HFFc6 (cell line): ENCODE data around the gene CEP41. TPM values are rescaled to one million over a fixed set of nuclear protein-coding genes. Genes with fewer than 3 reads are reported as not detected.

ENCODE experiments used
- DNase-seq: peaks from one replicate; pipeline ENCODE4 v3.0.0-alpha.2; 2018
- H3K27ac Mint-ChIP-seq: 2 replicates; pipeline ENCODE4 v1.8.0; 2020; ENCODE audit warnings: mild to moderate bottlenecking, mixed read lengths
- H3K27me3 Mint-ChIP-seq: 2 replicates; pipeline ENCODE4 v1.8.0; 2021; ENCODE audit warnings: mild to moderate bottlenecking, moderate library complexity, mixed read lengths; ENCODE audit not compliant: insufficient read depth
- H3K36me3 Mint-ChIP-seq: 2 replicates; pipeline ENCODE4 v1.8.0; 2021; ENCODE audit warnings: low read depth, mixed read lengths
- H3K4me1 Mint-ChIP-seq: 2 replicates; pipeline ENCODE4 v1.8.0; 2020; ENCODE audit warnings: low read depth, mixed read lengths
- H3K4me3 Mint-ChIP-seq: 2 replicates; pipeline ENCODE4 v1.8.0; 2020; ENCODE audit warnings: mild to moderate bottlenecking, moderate library complexity, mixed read lengths
- H3K9me3 Mint-ChIP-seq: 2 replicates; pipeline ENCODE4 v1.8.0; 2020; ENCODE audit warnings: mild to moderate bottlenecking, mixed read lengths
- total RNA-seq, 6 experiments: library from RNA; stranded (reverse); fragmentation: NEBNext Ultra II Directional; extraction: Animal tissue kit (Norgen Biotek cat#: 25700); gene quantifications; 2 replicates in 1 of 6; 3 replicates in 5 of 6; pipeline ENCODE4 v1.2.3, GENCODE V29; 2021
- TF ChIP-seq, protein P1 (sequence below): fragments of 200-600 bp; sonication (generic); IDR thresholded peaks from 2 replicates; pipeline ENCODE4 v1.5.0; 2021; ENCODE audit warnings: antibody characterized with exemption, mild to moderate bottlenecking

Gene CEP41
- total RNA-seq, 6 experiments from 2014 or later, result 14.5 to 20.9 (median 17.8) TPM

DNA sequence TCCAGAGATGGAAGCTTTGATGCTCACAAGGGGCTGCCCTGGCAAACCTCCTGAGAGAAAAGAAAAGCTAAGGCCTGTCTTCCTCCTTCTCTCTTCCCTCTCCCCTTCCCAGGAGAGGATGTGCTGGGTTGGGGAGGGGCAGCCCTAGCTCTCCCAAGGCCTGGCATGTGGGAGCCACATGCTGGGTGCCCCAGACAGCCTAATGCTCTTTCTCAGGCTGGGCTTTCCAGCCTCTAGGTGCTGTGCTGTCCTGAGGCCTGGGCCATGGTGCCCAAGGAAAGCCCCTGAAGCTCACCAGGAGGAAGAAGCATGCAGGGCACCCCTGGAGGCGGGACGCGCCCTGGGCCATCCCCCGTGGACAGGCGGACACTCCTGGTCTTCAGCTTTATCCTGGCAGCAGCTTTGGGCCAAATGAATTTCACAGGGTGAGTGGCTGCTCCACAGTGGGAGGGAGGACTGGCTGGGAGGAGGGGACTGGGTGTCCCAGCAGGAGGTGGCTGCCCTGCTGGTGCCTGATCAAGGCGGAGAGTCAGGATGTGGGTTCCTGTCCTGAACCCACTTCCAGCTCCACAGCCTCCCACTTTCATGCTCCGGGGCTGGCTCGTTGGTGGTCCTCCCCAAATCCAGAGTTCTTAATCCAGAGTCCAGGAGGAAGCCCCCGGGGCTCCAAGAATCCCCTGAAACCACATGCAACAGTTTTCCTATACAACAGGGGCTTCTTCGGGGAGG, 94.5 kb downstream of the CEP41 start:
- no peak for DNase-seq
- TF ChIP-seq, protein P1, sequence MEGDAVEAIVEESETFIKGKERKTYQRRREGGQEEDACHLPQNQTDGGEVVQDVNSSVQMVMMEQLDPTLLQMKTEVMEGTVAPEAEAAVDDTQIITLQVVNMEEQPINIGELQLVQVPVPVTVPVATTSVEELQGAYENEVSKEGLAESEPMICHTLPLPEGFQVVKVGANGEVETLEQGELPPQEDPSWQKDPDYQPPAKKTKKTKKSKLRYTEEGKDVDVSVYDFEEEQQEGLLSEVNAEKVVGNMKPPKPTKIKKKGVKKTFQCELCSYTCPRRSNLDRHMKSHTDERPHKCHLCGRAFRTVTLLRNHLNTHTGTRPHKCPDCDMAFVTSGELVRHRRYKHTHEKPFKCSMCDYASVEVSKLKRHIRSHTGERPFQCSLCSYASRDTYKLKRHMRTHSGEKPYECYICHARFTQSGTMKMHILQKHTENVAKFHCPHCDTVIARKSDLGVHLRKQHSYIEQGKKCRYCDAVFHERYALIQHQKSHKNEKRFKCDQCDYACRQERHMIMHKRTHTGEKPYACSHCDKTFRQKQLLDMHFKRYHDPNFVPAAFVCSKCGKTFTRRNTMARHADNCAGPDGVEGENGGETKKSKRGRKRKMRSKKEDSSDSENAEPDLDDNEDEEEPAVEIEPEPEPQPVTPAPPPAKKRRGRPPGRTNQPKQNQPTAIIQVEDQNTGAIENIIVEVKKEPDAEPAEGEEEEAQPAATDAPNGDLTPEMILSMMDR, result no peak
- Mint-ChIP-seq H3K4me1 (peaks cover 14% of the 10 kb centered on the region), H3K27ac (no peak overlapping the region), H3K36me3 (no peaks in the 10 kb centered on the region; the same call in 1 of the 2 replicates), H3K4me3 (no peak overlapping the region), H3K27me3 (peaks cover 26% of the 10 kb centered on the region), H3K9me3 (no peaks in the 10 kb centered on the region)

DNA sequence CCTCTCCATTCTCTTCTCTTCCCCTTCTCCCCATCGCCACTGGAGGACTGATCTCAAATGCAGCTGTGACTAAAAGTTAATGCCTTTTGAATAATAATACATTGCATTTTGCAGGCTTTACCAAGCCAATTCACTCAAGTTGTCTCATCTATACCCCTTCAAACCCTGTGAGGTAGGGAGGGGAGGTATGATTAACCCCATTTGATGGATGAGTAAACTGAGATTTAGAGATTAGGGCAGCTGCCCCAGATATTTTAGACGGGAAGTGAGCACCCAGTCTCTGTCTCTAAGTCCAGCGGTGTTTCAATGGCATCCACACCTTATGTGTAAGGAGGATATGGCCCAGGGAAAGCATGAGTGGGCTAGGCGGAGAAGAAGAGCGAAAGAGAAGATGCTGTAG, 95.1 kb downstream of the CEP41 start:
- Mint-ChIP-seq H3K9me3 (no peaks in the 10 kb centered on the region), H3K4me1 (peaks cover 8% of the 10 kb centered on the region), H3K4me3 (no peak overlapping the region), H3K36me3 (no peaks in the 10 kb centered on the region; the same call in 1 of the 2 replicates), H3K27ac (no peak overlapping the region), H3K27me3 (peaks cover 22% of the 10 kb centered on the region)
- TF ChIP-seq, protein P1, result no peak
- DNase-seq, result no peak

DNA sequence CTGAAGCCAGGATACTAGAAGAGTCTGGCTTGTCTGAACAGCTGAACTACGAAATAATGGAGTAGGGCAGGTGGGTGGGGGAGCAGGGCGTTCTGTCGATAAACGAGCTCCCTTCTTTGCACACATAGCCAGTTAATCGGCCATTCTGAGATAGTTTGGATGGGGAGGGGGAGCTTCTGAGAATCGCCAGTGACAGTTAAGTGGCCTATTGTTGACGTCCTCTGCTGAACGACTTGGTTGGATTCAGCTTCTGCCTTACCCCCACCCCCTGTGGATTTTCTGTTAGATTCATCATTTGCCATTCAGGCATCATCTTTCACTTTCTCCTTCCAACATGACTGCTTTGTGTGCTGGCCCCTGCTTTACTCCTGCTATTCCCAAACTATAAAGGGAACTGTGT, 95.7 kb downstream of the CEP41 start:
- Mint-ChIP-seq H3K4me1 (peaks cover 2% of the 10 kb centered on the region; the same call in 1 of the 2 replicates), H3K4me3 (no peak overlapping the region), H3K27ac (no peak overlapping the region), H3K9me3 (no peaks in the 10 kb centered on the region), H3K36me3 (no peaks in the 10 kb centered on the region; the same call in 1 of the 2 replicates), H3K27me3 (peaks cover 17% of the 10 kb centered on the region)
- DNase-seq, result no peak
- TF ChIP-seq, protein P1, result no peak

DNA sequence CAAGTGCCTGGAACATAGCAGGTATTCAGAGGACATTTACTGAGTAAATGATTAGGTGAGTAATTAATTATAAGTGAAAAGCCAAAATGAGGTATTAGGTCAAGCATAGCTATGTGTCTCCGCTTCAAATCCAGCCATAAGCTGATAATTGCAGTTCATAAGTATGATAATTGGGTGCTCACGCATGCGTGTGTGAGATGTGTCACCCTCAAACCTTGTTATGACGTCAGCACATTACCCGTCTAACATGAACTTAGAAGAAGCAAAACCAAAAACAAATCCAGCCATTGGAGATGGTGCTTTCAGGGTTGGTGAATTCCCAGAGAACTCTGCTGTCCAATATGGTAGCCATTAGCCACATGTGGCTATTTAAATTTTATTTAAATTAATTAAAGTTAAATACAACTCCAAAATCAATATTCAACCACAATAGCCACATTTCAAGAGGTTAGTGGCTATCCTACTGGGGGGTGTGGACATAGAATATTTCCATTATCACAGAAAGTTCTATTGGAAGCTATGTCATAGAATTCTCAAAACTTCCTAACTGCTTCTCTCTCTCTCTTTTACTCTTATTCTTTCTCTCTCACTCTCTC, 96.4 kb downstream of the CEP41 start, which contains the start of gene CPA5:
CPA5 (plus strand) TSS at position 546 of the 596 bp plus-strand sequence. CDS start 1,670 bp downstream, outside the sequence.
- H3K36me3 Mint-ChIP-seq, result no peaks in the 10 kb centered on the region
- no peak for DNase-seq
- TF ChIP-seq, protein P1, result no peak
- no peaks in the 10 kb centered on the region for H3K4me1 Mint-ChIP-seq
- H3K4me3 Mint-ChIP-seq, result no peak within 1 kb of the TSS
- H3K9me3 Mint-ChIP-seq, result no peaks in the 10 kb centered on the region
- H3K27ac Mint-ChIP-seq, result no peak within 1 kb of the TSS
- peaks cover 15% of the 10 kb centered on the region for H3K27me3 Mint-ChIP-seq

Other genes starting within 250 kb of the CEP41 start
- 10 to 100 TPM; 14.2 to 17.3 (median 16.9) TPM for gene TMEM209, start 235.6 kb downstream of the CEP41 start, total RNA-seq
- gene SSMEM1, start 233.2 kb downstream of the CEP41 start, total RNA-seq, result not detected
- gene CPA2, start 174.2 kb downstream of the CEP41 start, total RNA-seq, result not detected
- 10 to 100 TPM in 5 of 6 experiments, 1 to 10 TPM in 1; 5.8 to 23.2 (median 20.0) TPM for gene CPA4, start 147.9 kb downstream of the CEP41 start, total RNA-seq
- gene CPA5, start 96.2 kb downstream of the CEP41 start, total RNA-seq, result not detected
- gene CPA1, start 60.5 kb downstream of the CEP41 start, total RNA-seq, result not detected
- 1 to 10 TPM in 4 of 6 experiments, under 1 TPM in 2; 0.28 to 3.7 (median 2.1) TPM for gene MEST, start 51.1 kb upstream of the CEP41 start, total RNA-seq
- gene COPG2, start 227.7 kb upstream of the CEP41 start, total RNA-seq, result 10 to 100 TPM; 20.2 to 25.4 (median 23.9) TPM
- gene TSGA13, start 245.5 kb upstream of the CEP41 start, total RNA-seq, result not detected